GM18951 (cell line): ENCODE results near the gene TBC1D12.

Experiments
- POLR2A ChIP-seq: IDR thresholded peaks from 4 replicates; pipeline ENCODE4 v1.6.1; 2011; ENCODE audit warnings: mild to moderate bottlenecking; ENCODE audit not compliant: insufficient read length, insufficient read depth; ENCODE audit errors: extremely low read depth
- in situ Hi-C: fragments of 300-500 bp; cut with MboI; formaldehyde crosslinking; loops from one replicate; pipeline ENCODE4 v1.12.0; 2022; ENCODE audit warnings: low sequenced_read_pairs, mixed read lengths, inconsistent platforms; ENCODE audit not compliant: unreplicated experiment

Gene TBC1D12

DNA sequence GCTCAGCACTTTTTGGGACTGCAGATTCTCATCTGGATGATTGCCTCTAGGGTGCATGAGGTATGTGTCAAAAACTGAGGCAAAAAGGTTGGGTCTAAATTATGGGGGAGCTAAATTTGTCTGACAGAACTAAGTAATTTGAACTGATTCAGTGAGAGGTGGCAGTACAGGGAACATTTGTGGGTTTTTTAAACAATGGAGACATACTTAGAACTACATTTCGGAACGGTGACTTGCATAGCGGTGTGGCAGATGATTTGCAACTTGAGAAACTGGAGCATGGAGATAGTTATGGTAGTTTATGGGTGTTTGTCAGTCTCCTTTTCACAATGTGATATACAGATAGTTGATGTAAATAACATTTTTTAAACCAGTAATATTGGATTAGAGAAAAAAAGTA, 14.6 kb downstream of the TBC1D12 start:
- TF ChIP-seq POLR2A, result no peak
- in situ Hi-C loops, result no loop called here

DNA sequence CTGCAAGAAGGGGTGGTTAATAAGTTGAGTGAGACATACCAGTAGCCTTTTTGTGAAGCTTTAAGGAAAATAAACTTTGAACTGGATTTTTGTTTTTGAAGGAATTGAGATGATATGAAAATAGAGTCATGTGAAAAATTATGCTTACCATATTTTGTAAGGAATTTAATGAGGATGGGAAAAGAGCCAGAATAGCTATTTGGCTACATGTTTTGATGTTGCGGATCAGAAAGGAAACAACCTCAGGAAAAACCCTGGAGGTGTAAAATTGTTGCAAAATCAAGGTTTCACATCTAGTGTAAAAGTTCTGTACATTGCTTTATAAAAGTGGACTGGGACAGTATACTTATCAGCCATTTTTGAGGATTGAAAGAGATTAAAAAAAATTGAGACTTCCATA, 15.0 kb downstream of the TBC1D12 start:
- in situ Hi-C loops, result no loop called here
- no peak for TF ChIP-seq POLR2A

GRCh38 chr10:94420516-94420915, 18.2 kb downstream of the TBC1D12 start:
- TF ChIP-seq POLR2A, result no peak
- in situ Hi-C loops, result no loop called here

DNA sequence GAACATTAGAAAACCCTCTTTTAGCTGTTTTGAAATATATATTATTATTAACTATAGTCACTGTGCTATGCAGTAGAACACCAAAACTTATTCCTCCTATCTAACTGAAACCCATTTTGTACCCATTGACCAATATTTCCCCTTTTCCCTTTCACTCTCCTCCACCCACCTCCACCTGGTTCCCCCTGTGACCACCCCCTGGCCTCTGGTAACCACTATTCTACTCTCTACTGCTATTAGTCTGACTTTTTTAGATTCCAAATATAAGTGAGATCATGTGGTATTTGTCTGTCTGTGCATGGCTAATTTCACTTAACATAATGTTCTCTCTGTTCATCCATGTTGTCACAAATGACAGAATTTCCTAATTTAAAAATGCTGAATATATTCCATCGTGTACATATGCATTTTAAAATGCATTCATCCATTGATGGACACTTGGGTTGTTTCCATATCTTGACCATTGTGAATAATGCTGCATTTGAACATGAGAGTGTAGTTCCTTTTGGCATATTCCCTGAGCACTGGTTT, 18.7 kb downstream of the TBC1D12 start:
- in situ Hi-C loops, result no loop called here
- TF ChIP-seq POLR2A, result no peak

DNA sequence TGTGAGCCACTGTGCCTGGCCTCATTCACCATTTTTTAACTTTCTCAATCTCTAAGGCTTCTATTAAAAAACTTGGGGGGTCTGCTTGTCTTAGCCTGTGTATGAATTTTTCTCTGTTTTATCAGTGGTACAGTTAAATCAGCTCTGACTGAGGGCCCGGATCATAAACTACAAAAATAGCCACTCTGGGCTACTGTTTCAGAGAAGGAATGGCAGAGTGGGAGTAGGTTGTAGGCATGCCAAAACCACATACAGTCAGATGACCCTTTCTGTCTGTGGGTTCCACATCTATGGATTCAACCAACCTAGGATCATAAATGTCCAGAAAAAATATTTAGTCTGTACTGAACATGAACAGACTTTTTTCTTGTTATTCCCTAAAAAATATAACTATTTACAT, 21.3 kb downstream of the TBC1D12 start:
- in situ Hi-C loops, result no loop called here
- no peak for TF ChIP-seq POLR2A

DNA sequence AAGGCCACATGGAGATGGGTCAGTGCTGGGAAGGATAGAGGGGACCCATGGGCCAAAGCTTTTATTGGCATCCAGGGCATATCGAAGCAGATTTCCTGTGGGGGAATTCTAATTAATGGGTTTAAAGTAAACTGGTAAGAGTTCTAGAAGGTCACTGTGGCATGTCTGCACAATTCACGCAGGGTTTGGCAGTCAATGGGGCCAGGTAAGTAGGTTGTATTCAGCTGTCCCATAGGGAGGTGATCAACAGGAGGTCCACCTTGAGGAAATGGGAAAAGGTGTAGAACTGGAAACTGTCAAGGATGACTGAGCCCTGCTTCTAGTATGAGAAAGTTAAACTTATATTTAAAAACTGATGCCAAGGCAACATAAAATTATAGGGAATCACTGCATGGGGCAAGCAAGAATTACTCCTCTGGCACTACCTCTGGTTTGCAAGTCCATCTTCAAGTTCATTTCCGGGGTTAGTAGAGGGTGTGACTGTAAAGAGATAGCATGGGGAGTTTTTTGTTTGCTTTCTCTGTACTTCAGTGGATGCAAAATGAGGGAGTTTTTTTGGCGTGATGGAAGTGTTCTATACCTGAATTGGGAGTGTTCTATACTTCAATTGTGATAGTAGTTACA, 22.5 kb downstream of the TBC1D12 start:
- in situ Hi-C loops, result no loop called here
- no peak for TF ChIP-seq POLR2A

- no peak for TF ChIP-seq POLR2A
- in situ Hi-C loops, result no loop called here
These were observed 23.6 kb downstream of the TBC1D12 start for GRCh38 chr10:94425942-94426341.

- in situ Hi-C loops, result no loop called here
These were observed 24.8 kb downstream of the TBC1D12 start for GRCh38 chr10:94427166-94427565.

GRCh38 chr10:94428766-94429707, 26.7 kb downstream of the TBC1D12 start:
- in situ Hi-C loops, result no loop called here
- TF ChIP-seq POLR2A, result no peak

More at GRCh38 chr10:94427166-94427565, 24.8 kb downstream of the TBC1D12 start:
- TF ChIP-seq POLR2A, result no peak

DNA sequence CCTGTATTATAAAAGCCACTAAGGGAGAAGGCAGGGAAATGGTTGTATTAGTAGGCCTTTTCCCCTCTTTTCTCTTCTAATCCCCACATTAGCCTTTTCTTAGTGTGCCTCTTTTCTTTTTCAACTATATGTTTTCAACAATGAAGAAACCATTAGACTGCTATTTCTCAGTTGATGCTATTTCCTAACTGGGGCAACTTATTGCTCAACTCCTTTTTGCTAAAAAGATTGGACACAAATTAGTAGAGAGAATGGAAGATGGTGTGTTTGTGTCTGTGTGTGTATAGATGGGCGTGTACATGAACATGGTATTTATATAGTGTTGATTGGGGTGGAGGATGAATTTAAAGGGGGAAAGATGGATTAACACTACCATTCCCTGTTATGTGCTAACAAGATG, 28.4 kb downstream of the TBC1D12 start:
- no peak for TF ChIP-seq POLR2A
- in situ Hi-C loops, result no loop called here

DNA sequence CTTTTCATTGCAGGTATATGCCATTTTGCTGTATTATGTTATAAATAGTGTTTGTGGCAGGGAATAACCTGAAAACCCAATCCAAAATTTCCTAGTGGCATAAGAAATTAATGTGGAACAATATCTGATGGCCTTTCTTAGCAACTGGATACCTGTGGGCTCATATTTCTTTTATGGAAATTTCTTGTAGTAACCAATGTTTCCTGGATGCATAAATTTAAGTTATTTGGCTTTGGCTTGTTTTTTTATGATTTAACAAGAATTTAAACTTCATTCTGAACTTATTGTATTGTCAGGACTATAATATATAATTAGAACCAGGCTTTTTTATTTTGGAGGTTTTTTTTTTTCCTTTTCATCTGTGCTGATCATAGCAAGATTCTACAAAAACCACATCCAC, 30.1 kb downstream of the TBC1D12 start:
- in situ Hi-C loops, result no loop called here
- TF ChIP-seq POLR2A, result no peak

DNA sequence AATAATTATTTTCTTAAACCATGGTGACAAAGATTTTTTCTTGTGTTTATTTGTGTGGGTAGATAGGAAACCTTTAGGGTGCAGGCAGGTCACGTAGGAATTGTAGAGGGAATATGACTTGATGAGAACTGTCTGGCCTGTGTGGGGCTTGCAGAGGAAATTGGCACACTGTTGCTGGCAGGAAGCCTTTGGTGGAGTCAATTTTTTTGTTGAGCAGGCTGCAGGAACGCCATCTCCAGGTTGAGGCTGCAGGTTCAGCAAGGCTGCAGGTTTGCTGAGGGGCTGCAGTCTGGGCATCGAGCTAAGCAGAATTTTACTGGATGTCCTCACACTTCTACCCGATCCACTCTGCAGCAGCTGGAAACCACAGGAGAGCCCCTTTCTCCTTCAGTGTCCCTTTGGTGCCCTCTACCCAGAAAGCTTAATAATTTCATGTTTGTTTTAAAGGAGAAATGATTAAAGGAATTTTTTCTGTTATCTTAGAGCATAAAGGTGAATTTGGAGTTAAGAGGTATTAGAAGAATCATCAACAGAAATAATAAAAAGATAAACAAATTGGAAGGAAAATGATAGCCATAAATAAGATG, 37.0 kb downstream of the TBC1D12 start:
- in situ Hi-C loops, result no loop called here
- no peak for TF ChIP-seq POLR2A

- in situ Hi-C loops, result loop anchor here (10.0 kb wide), 1 partner anchor 145 kb away; no protein-coding TSS in a partner anchor
- TF ChIP-seq POLR2A, result no peak
These were observed 37.8 kb downstream of the TBC1D12 start for GRCh38 chr10:94440096-94440495.
